Endothelial cell of umbilical vein (primary cell): ENCODE measurements around the gene PLCB4.

Source experiments
- CTCF ChIP-seq, 2 donors: IDR thresholded peaks; 1 replicate in 1 of 2; 2 replicates in 1 of 2; pipeline ENCODE4 v1.5.1; 2011; ENCODE audit warnings: low read length in 2 of 2, mild to moderate bottlenecking in 2 of 2, moderate library complexity in 2 of 2, control low read depth in 1 of 2, inconsistent platforms in 1 of 2, low read depth in 1 of 2; ENCODE audit not compliant: insufficient read depth in 1 of 2; ENCODE audit errors: extremely low read depth in 1 of 2
- EZH2 ChIP-seq: IDR thresholded peaks from 2 replicates; pipeline ENCODE4 v1.6.1; 2012; ENCODE audit warnings: borderline replicate concordance, low read depth, mild to moderate bottlenecking, moderate library complexity, low read length, inconsistent platforms; ENCODE audit not compliant: severe bottlenecking
- MAX ChIP-seq: IDR thresholded peaks from 2 replicates; pipeline ENCODE4 v1.6.1; 2011; ENCODE audit not compliant: insufficient read depth, insufficient read length
- POLR2A ChIP-seq: IDR thresholded peaks from 2 replicates; pipeline ENCODE4 v1.6.1; 2012; ENCODE audit warnings: low read depth, mild to moderate bottlenecking, control low read depth, low read length
- POLR2AphosphoS5 ChIP-seq: IDR thresholded peaks from 2 replicates; pipeline ENCODE4 v1.6.1; 2012; ENCODE audit warnings: low read depth, mild to moderate bottlenecking, control low read depth, low read length, moderate library complexity; ENCODE audit not compliant: insufficient read depth

DNA sequence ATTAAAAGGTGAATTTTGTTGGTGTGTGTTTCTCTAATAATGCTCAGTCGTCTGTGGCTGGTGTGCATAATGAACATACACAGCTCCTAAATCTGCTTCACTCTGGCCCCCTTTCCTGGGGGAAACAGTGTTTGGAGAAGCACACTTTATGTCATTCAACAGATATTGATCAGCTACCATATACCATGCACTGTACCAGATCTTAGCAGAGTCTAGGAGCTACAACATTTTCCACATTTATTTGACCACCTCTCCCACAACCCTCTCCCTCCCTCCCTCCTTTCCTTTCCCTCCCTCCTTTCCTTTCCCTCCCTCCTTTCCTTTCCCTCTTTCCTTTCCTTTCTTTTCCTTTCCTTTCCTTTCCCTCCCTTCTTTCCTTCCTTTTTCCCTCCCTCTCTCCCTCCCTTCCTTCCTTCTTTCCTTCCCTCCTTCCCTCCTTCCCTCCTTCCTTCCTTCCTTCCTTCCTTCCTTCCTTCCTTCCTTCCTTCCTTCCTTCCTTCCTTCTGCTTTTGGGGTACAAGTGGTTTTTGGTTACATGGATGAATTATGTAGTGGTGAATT lies 85.7 kb downstream of the PLCB4 start:
- TF ChIP-seq POLR2AphosphoS5 (no peak), CTCF (IDR thresholded peaks at IDR 0.05; ENCODE audit: extremely low read depth in 1 of 2, insufficient read depth in 1 of 2, low read depth in 1 of 2, low read length in 2 of 2) (no peak), EZH2 (no peak), POLR2A (no peak), MAX (no peak)
